HG03575 (cell line): ENCODE data around the gene CEP44.
"Not testable (repeated sequence)": the region's sequence is repeated elsewhere in the genome, so short reads cannot be mapped to it uniquely, and the experiment has no call there.

Source experiments
- ATAC-seq: cut with Tn5 transposase; IDR thresholded peaks from one replicate; pipeline ENCODE4 v1.9.1; 2021; ENCODE audit not compliant: unreplicated experiment, insufficient number of reproducible peaks, low FRiP score; ENCODE audit errors: extremely low read depth

CEP44 gene

DNA sequence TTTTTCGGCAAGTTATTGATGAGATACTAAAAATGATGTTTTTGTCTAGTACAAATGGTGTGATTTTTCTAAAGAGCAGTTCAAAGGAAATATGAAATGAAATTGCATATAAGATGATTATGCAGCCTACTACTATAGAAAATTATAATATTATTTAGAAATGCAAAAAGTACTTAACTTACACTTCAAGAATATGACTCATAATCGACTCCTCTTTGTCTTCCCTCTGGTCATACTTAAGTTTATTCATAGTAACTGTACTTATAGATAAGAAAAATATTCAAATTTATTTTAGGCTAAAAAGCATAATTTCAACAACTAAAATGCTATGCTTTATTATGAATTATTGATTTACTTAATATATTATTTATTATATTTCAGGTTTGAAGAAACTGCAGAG is 33.2 kb downstream of the CEP44 start:
- ATAC-seq, result no peak

DNA sequence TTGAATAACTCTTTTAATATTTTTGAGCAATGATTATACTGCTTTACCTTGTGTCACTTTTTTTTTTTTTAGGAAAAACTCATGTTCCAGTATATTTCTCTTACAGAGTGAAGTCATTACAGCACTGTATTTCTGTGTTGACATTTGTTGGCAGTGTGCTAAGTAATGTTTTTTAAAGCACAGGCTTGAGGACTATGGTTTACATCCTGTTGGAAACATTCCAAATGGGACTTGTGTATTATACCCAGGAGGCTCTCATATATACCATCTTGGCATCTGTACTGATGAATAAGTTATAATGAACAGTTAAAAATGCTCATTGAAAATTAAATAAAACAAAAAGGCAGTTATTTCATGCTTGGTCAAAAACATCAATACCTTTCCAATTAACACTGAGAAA is 33.8 kb downstream of the CEP44 start:
- ATAC-seq, result no peak

DNA sequence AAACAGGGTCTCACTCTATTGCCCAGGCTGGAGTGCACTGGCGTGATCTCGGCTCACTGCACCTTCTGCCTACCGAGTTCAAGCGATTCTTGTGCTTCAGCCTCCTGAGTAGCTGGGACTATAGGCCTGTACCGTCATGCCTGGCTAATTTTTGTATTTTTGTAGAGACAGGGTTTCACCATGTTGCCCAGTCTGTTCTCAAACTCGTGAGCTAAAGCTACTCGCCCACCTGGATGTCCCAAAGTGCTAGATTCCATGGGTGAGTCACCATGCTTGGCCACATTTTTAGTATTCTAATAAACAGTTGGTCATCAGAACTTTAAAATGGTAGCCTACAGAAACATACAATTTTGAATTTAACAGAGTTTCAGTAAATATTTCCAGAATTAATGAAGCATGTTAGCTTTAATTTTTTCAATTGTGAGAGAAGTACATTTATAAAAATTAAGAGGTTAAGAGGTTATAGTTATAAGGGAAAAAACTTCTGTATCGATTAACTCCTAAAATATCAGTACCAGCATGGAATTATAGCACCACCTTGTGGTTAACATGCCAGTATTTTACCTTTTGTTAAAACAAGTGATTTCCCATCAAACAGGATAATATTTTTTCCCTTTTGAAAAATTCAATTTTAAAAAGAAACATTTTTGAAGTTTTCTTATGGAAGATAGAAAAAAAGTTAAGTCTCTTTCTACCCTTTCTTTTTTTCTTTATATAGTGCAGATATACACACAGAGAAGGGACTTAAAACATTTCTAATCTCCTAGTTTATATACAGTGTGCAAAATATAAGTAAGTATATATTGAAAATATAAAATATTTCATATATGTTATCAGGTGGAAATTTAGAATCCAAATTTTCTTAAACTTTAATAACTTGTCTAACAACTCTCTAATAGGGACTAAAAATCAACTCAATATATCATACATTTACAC is 35.4 kb downstream of the CEP44 start:
- ATAC-seq, result no peak

DNA sequence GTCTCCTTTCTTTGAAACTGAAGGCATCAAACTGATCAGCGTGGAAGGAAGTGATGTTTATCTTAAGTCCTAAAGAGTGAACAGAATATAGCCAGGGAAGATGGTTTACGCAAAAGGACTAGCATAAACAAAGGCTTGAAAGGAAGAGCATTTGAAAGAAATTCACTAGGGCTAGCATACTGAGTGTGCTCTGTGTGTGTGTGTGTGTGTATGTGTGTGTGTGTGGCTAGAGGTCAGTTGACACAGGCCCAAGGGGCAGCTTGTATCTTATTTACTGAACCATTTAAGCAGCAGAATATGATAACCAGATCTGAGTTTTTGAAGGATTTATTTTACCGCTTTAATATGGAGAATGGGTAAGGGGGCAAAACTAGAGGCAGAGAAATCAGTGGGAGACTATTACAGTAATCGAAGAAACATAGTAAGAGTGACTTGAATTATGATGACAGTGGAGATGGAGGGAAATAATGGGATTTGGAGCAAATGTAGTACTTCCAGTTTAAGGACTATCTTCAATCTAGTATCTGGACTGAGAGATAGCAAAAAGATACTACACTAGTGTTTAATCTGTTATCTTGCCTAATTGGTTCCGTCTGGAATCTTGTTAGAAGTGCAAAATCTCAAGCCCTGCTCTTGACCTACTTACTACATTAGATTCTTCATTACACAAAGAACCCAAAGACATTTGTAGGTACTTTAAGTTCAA is 36.9 kb downstream of the CEP44 start:
- ATAC-seq, result no peak

DNA sequence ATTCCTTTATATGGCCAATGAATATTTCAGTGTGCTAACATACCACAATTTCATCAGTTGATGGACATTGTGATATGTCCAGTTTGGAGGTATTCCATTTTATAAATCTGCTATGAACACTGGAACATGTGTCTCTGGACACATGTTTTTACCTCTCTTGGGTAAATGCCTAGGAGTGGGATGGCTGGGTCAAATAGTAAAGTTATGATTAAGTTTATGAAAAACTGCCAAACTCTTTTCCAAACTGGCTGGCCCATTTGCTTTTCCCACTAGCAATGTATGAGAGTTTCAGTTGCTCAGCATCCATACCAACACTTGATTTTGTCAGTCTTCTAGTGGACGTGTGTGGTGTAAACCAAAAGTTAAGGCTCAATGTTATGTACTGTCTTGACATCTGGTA is 40.5 kb downstream of the CEP44 start:
- ATAC-seq, result no peak

DNA sequence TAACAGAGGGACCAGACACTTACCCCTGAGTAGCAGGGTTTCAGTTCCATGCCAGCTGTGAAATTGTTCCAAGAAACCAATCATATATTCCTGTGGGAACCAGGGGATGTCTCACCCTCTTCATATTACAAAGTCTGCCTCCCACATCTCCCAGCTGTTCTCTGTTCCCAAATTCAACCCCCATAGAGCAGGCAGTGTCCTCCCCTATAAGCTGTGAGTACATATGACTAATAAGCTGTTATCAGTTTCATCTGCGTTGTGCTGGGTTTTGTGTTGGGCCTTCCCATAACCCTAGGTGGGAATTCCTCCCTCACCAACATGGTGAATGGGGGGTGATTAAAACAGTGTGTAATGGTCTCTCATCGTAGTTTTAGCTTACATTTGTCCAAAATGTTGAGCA is 41.0 kb downstream of the CEP44 start:
- ATAC-seq, result no peak

DNA sequence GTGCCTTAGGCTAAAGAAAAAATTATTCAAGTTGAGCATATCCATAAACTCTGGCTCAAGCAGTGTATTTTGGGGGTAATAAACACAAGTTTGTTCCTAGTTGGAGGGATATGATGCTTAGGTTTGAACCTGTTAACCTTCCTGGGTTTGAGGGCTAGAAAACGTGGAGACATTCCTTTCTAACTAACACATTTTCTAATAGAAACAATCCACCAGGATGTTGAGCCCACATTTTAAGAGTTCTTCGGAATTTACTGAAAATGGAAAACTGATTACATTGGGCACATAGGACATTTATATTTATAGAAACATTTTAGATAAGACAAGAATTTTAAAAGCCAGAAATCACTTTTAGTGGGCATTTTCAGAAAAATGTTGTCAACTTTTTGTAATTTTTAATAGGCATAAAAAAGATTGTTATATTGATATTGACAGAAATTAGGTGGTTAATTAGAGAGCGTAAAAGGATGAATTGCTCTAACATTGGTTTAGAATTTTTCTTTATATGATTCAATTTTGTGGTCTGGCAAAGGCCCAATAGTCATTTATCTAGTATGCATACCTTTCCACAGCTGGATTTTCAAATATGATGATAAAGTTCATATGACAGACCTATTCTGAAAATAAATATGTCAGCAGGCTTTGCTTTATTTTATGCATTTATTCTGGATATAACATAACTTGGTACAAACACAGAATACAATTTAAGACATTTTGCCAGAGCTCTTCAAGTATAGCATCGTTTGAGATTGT is 49.2 kb downstream of the CEP44 start:
- ATAC-seq, result no peak

DNA sequence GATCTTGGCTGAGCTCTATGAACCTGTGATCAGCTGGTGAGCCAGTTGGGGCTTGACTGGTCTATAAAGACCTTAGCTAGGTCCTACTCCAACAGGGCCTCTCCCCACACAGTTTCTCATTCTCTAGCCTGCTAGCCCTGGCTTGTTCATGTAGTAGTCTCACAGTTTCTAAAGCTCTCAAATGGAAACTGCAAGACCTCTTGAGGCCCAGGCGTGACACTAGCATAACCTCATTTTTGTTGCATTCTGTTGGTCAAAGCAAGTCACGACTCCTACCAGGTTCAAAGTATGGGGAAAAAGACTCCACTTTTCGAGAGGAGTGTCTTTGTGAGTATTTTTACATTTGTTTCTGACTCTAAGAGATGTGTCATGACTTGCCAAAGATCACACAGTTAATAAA is 50.9 kb downstream of the CEP44 start:
- ATAC-seq, result peak; percentile 83

DNA sequence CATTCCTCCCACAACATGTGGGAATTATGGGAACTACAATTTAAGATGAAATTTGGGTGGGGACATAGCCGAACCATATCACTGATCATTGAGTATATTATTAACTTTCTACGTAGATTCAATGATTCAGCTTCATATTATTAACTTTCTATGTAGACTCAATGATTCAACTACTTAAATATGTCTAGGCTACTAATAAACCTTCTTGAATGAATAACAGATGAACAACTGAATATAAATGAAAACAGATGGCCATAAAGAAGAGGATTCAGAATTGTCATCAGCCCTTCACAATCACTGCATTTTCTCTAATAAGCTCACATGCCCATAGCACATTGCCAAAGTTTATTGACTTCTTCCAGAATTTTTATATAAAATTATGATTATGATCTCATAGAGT is 57.0 kb downstream of the CEP44 start:
- ATAC-seq, result no peak

DNA sequence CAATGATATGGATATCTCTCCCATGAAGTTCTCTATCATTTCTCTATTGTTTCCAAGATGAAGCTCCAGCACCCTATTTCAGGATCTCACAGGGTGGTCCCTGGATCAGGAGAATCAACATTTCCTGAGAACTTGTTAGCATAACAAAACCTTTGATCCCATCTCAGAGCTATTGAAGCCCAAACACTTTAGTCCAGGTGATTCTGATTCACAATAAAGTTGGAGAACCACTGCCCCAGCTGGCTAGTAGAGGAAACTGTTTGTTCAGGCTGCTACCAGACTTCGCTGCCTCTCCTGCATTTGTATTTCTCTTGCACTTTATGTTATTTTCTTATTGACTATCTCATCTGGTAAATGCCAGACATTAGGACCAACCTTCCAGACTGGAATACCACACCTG is 65.4 kb downstream of the CEP44 start:
- ATAC-seq, result no peak

DNA sequence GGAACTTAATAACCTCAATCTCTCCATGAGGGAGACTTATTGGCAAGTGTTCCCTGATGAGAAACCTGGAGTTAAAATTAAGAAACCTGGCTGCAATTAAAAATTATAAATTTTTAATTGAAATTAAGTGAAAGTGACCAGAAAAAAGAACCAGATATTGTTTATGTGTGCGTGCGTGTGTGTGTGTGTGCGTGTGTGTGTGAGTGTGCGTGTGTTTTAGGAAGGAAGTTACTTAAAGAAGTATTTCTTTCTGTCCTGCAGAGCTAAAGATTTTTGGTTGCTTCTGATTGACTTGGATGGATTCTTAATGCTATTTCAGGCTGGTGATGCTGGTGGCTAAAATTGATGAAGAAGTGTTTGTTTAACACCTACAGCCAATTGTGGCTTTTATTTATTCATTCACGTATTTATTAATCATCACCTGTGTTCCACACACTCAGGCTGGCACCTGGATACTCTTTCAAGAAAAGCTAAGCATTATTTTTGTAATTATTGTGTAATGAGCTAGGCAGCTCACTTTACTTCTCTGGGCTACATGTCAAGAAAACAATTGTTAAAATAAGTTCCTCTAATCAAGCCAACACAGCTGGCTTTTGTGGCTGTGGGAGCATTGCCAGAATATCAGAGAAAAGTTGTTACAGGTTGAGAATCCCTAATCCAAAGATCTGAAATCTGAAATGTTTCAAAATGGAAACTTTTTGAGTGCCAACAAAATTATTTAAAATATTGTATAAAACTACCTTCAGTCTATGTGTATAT is 68.5 kb downstream of the CEP44 start:
- ATAC-seq, result no peak

DNA sequence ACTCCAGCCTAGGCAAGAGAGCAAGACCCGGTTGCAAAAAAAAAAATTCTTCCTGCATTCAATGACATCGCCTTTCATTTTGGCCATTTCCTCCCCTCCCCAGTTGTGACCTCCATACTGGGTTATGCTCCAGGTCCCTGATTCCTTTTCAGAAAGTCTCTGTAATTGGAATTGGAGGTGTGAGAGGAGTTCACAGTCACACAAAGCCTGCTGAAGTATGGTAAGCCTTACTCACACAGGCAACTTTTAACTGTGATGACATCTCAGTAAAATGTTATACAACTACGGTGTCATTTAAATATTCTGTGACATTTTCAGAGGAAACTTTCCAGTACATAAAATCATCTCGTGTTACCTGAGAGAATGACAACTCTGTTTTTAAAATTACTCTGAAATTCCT is 73.6 kb downstream of the CEP44 start:
- no peak for ATAC-seq

DNA sequence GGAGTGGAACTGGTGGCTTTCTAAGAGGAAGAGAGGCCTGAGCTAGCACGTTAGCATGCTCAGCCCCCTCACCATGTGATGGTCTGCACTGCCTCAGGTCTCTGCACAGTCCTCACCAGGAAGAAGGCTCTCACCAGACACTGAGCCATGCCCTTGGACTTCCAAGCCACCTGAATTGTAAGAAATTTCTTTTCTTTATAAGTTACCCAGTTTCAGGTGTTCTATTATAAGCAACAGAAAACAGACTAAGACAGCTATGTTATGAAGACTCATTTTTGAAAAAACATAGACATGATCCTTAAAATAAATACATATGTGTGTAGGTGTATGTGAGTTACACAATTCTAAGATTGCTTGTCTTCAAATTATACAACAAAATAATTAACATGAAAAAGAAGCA is 74.7 kb downstream of the CEP44 start:
- ATAC-seq, result peak; percentile 40

DNA sequence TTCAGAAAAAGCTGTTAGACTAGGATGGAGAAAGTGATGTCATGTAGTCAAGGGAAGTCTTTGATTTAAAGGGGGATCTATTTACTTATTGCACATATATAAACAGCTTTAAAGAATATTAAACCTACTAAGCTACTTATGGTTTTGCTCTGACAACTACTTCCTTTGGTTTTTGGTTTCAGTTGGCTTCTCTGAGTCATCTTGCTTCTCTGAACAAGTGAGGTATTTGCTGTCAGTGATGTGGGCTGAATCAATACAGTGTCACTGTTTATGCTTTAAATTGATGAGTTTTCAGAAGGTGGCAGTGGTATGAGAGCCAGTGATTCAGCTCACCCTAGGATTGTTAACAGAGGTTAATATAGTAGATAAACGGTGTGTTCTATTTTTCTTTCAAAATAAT is 75.1 kb downstream of the CEP44 start:
- peak; percentile 99 for ATAC-seq

DNA sequence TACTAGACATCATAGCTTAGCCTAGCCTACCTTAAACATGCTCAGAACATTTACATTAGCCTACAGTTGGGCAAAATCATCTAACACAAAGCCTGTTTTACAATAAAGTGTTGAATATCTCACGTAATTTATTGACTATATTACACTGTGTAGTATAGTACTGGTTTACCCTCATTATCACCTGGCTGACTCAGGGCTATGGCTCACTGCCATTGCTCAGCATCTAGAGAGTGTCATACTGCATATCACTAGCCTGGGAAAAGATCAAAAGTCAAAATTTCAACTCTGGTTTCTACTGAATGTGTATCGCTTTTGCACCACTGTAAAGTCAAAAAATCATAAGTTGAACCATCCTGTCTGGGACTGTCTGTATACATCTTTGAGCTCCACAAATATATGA is 78.6 kb downstream of the CEP44 start:
- ATAC-seq, result no peak

DNA sequence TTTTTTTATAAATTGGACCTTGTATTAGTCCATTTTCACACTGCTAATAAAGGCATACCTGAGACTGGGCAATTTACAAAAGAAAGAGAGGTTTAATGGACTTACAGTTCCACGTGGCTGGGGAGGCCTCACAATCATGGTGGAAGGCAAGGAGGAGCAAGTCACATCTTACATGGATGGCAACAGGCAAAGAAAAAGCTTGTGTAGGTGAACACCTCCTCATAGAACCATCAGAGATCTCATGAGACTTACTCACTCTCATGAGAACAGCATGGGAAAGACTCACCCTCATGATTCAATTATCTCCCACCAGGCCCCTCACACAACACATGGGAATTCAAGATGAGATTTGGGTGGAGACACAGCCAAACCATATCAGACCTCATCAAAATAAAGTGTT is 80.1 kb downstream of the CEP44 start:
- not testable (repeated sequence) for ATAC-seq

DNA sequence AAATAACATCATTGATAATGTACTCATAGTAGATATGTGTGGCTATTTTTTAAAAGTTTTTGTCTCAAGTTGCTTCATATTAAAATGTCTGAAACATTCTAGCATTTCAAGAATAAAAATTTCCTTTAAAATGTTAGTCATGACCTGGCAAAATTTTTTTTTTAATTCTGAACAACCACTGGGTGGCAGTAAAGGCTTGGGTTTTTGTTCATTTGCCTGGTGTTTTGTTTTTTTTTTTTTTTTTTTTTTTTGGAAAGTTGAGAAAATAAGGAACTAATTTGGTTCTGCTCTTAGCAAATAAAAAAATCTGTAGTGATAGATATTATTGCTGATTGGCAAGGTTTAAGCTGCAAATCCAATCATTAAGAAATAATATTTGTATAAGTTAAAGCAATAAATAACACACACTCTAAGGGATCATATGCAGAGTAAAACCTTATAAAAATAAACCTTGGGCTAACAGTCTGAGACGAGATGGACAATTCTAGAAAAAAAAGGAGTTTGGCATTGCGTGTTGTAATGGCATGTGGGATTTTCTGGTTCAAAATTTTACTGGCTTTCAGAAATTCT is 81.4 kb downstream of the CEP44 start:
- no peak for ATAC-seq

DNA sequence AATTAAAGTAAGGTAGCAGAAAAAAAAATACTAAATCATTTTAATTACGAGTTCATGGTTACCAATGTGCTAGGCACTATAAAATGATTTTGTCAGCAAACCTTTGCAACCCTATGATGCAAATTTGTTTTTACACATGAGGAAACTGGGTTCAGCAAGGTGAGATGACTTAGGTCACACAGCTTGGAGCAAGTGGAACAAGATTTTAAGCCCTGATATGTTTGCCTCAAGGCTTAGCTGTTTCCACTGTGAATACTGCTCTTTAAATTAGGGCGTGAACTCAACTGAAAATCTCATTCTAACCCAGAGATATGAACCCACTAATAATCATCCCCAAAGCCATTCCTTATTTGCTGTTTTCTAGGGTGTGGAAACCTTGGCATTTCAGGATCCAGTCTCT is 86.3 kb downstream of the CEP44 start:
- ATAC-seq, result no peak

DNA sequence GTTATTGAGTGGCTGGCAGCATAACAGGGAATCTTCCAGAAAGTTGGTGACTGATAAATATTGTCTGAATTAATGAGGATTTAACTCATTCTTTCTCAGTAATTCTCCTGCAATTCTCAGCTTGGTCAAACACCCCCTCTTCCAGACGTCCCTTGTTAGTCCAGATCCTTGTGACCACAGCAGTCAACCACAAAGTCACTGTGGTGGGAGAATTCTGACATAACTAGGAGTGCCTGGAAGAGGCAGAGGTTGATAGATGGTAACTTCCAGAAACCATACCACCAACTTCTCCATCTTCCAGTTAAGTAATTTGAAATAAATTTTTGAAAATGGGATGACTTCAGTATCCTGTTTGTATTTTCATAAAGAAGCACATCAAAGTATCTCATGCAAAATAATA is 90.1 kb downstream of the CEP44 start:
- ATAC-seq, result no peak
